H1 (cell line): ENCODE measurements around the gene UBE2G2. TPM values are rescaled to one million over a fixed set of nuclear protein-coding genes. Genes with fewer than 3 reads are reported as not detected.
A peak's percentile ranks its signal among the peaks of the same experiment; 100 is the strongest.

Experiments
- CTCF ChIA-PET: fragments of 300-600 bp; sonication (Branson Sonifier 250); formaldehyde crosslinking; loops from one replicate; lab custom pipeline; 2021; ENCODE audit not compliant: partially characterized antibody; lab: Charles Lee
- POLR2A ChIA-PET: fragments of 300-600 bp; sonication (Branson Sonifier 250); formaldehyde crosslinking; loops from one replicate; lab custom pipeline; 2021; ENCODE audit warnings: inconsistent platforms; ENCODE audit not compliant: partially characterized antibody; lab: Charles Lee
- DNase-seq, 2 experiments: peaks; one replicate each; pipeline versions ENCODE4 v3.0.0 to v3.0.0-alpha.2; 2010 to 2022; ENCODE audit warnings: low spot score in 2 of 2, low read depth in 1 of 2, mixed read lengths in 1 of 2
- FAIRE-seq: peaks from 2 replicates; lab custom pipeline; 2011; peaks lifted over from hg19 to GRCh38; lab: Jason Lieb, UNC
- H2AFZ ChIP-seq: 2 replicates; pipeline ENCODE4 v1.8.1; 2012; ENCODE audit warnings: low read length, inconsistent platforms
- H2AK5ac ChIP-seq: 2 replicates; pipeline ENCODE4 v1.6.1; 2013; ENCODE audit warnings: low read depth, low read length
- H2BK120ac ChIP-seq: replicated peaks from 2 replicates; pipeline ENCODE3; 2013; ENCODE audit warnings: low read depth, low read length, inconsistent platforms
- H2BK12ac ChIP-seq: 2 replicates; pipeline ENCODE4 v1.6.1; 2013; ENCODE audit warnings: low read depth, low read length
- H2BK15ac ChIP-seq: 2 replicates; pipeline ENCODE4 v1.6.1; 2013; ENCODE audit warnings: low read length
- H2BK20ac ChIP-seq: 2 replicates; pipeline ENCODE4 v1.6.1; 2013; ENCODE audit warnings: low read length
- H2BK5ac ChIP-seq: 2 replicates; pipeline ENCODE4 v1.6.1; 2013; ENCODE audit warnings: low read depth, low read length
- H3K14ac ChIP-seq: 2 replicates; pipeline ENCODE4 v1.6.1; 2013; ENCODE audit warnings: inconsistent platforms; ENCODE audit not compliant: insufficient read length
- H3K18ac ChIP-seq: 2 replicates; pipeline ENCODE4 v1.6.1; 2013; ENCODE audit warnings: low read length; ENCODE audit errors: extremely low read depth
- H3K23ac ChIP-seq: 2 replicates; pipeline ENCODE4 v1.6.1; 2013; ENCODE audit warnings: inconsistent platforms; ENCODE audit not compliant: insufficient read length
- H3K23me2 ChIP-seq: 2 replicates; pipeline ENCODE4 v1.6.1; 2013; ENCODE audit warnings: low read depth, low read length
- H3K27ac ChIP-seq: 2 replicates; pipeline ENCODE4 v1.6.1; 2011; ENCODE audit warnings: low read depth, low read length, inconsistent platforms
- H3K27me3 ChIP-seq, 4 experiments: replicated peaks in 1 of 4; 1 replicate in 1 of 4; 2 replicates in 3 of 4; pipeline versions ENCODE4 v1.6.1 to v1.8.1; 2011 to 2013; ENCODE audit warnings: low read length in 3 of 4, mild to moderate bottlenecking in 3 of 4, inconsistent platforms in 2 of 4, mixed read lengths in 2 of 4, moderate library complexity in 1 of 4; ENCODE audit not compliant: control insufficient read depth in 3 of 4, insufficient read depth in 3 of 4; ENCODE audit errors: extremely low read depth in 1 of 4
- H3K36me3 ChIP-seq, 4 experiments: 2 replicates each; pipeline versions ENCODE4 v1.6.1 to v1.8.1; 2011 to 2013; ENCODE audit warnings: mild to moderate bottlenecking in 4 of 4, low read length in 3 of 4, moderate library complexity in 2 of 4, control low read depth in 1 of 4, inconsistent platforms in 1 of 4; ENCODE audit not compliant: insufficient read depth in 4 of 4, control insufficient read depth in 2 of 4
- H3K4ac ChIP-seq: replicated peaks from 2 replicates; pipeline ENCODE3; 2013; ENCODE audit warnings: low read length, low read depth, mixed read lengths, inconsistent platforms; ENCODE audit not compliant: insufficient read length
- H3K4me1 ChIP-seq, 4 experiments: replicated peaks in 1 of 4; 1 replicate in 1 of 4; 2 replicates in 3 of 4; pipeline versions ENCODE4 v1.6.1 to v1.8.1; 2011 to 2013; ENCODE audit warnings: low read length in 3 of 4, inconsistent platforms in 2 of 4, mixed read lengths in 1 of 4; ENCODE audit not compliant: insufficient read depth in 4 of 4, control insufficient read depth in 3 of 4
- H3K4me2 ChIP-seq, 2 experiments: 2 replicates each; pipeline versions ENCODE4 v1.6.1 to v1.8.1; 2011 to 2013; ENCODE audit warnings: low read depth in 2 of 2, low read length in 2 of 2, control low read depth in 1 of 2, inconsistent platforms in 1 of 2, mild to moderate bottlenecking in 1 of 2; ENCODE audit not compliant: insufficient read depth in 1 of 2
- H3K4me3 ChIP-seq, 4 experiments: fragments of 200-600, 300-600 bp in 1 of 4; sonication (generic), shearing (Covaris generic), sonication (Bioruptor Twin) in 1 of 4; 2 replicates each; pipeline versions ENCODE4 v1.5.1 to v1.8.1; 2011 to 2016; ENCODE audit warnings: low read length in 4 of 4, low read depth in 3 of 4, control low read depth in 2 of 4, inconsistent platforms in 2 of 4, mild to moderate bottlenecking in 2 of 4, mixed read lengths in 1 of 4, moderate library complexity in 1 of 4; ENCODE audit not compliant: insufficient read depth in 2 of 4; ENCODE audit errors: extremely low read depth in 1 of 4
- H3K56ac ChIP-seq: replicated peaks from 2 replicates; pipeline ENCODE3; 2013; ENCODE audit warnings: low read depth, mild to moderate bottlenecking, mixed read lengths, low read length, inconsistent platforms; ENCODE audit not compliant: insufficient read length
- H3K79me1 ChIP-seq: 2 replicates; pipeline ENCODE4 v1.6.1; 2013; ENCODE audit warnings: low read depth, low read length, control low read depth
- H3K79me2 ChIP-seq, 2 experiments: 2 replicates each; pipeline versions ENCODE4 v1.6.1 to v1.8.1; 2012 to 2013; ENCODE audit warnings: low read length in 2 of 2, mild to moderate bottlenecking in 2 of 2, inconsistent platforms in 1 of 2; ENCODE audit not compliant: insufficient read depth in 2 of 2, control insufficient read depth in 1 of 2
- H3K9ac ChIP-seq, 4 experiments: replicated peaks in 1 of 4; 1 replicate in 1 of 4; 2 replicates in 3 of 4; pipeline versions ENCODE4 v1.6.1 to v1.8.1; 2011 to 2013; ENCODE audit warnings: low read depth in 3 of 4, low read length in 3 of 4, control low read depth in 2 of 4, mild to moderate bottlenecking in 2 of 4, moderate library complexity in 2 of 4, inconsistent platforms in 1 of 4; ENCODE audit errors: extremely low read depth in 1 of 4
- H3K9me3 ChIP-seq, 2 experiments: 2 replicates each; pipeline versions ENCODE4 v1.6.1 to v1.8.1; 2012 to 2013; ENCODE audit warnings: mild to moderate bottlenecking in 2 of 2, moderate library complexity in 2 of 2, control low read depth in 1 of 2, inconsistent platforms in 1 of 2, low read depth in 1 of 2, low read length in 1 of 2, mixed read lengths in 1 of 2; ENCODE audit not compliant: insufficient read depth in 2 of 2
- H4K20me1 ChIP-seq, 2 experiments: replicated peaks in 1 of 2; 2 replicates each; pipeline versions ENCODE3 to v1.8.1; 2011 to 2013; ENCODE audit warnings: inconsistent platforms in 2 of 2, low read length in 2 of 2, mild to moderate bottlenecking in 1 of 2; ENCODE audit not compliant: insufficient read depth in 2 of 2, control insufficient read depth in 1 of 2
- H4K5ac ChIP-seq: 2 replicates; pipeline ENCODE4 v1.6.1; 2013; ENCODE audit warnings: low read length, low read depth, mixed read lengths, inconsistent platforms; ENCODE audit not compliant: insufficient read length
- H4K8ac ChIP-seq: 2 replicates; pipeline ENCODE4 v1.8.0; 2013; ENCODE audit warnings: mild to moderate bottlenecking, moderate library complexity, low read length, inconsistent platforms; ENCODE audit not compliant: insufficient read depth; ENCODE audit errors: extremely low read depth
- H4K91ac ChIP-seq: replicated peaks from 2 replicates; pipeline ENCODE3; 2013; ENCODE audit warnings: low read length, mixed read lengths, inconsistent platforms; ENCODE audit not compliant: insufficient read length
- CTCF ChIP-seq, 3 experiments: IDR thresholded peaks; 1 replicate in 2 of 3; 2 replicates in 1 of 3; pipeline versions ENCODE4 v1.5.1 to v1.6.1; 2011; ENCODE audit warnings: low read length in 3 of 3, mild to moderate bottlenecking in 3 of 3, inconsistent platforms in 2 of 3, low read depth in 1 of 3, moderate library complexity in 1 of 3; ENCODE audit not compliant: insufficient read depth in 1 of 3; ENCODE audit errors: control extremely low read depth in 1 of 3
- POLR2A ChIP-seq, 2 experiments: IDR thresholded peaks; 1 replicate in 1 of 2; 2 replicates in 1 of 2; pipeline ENCODE4 v1.6.1; 2011; ENCODE audit warnings: low read depth in 2 of 2, low read length in 2 of 2, mild to moderate bottlenecking in 2 of 2; ENCODE audit errors: control extremely low read depth in 1 of 2
- RAD21 ChIP-seq, 2 experiments: IDR thresholded peaks in 1 of 2; conservative IDR thresholded peaks in 1 of 2; 2 replicates each; pipeline ENCODE4 v1.6.1; 2011; ENCODE audit warnings: low read depth in 2 of 2, low read length in 2 of 2, improper control_type of control experiment in 1 of 2, inconsistent platforms in 1 of 2, mild to moderate bottlenecking in 1 of 2, moderate library complexity in 1 of 2
- SIN3A ChIP-seq, 2 experiments: IDR thresholded peaks in 1 of 2; conservative IDR thresholded peaks in 1 of 2; 2 replicates each; pipeline ENCODE4 v1.6.1; 2011 to 2012; ENCODE audit warnings: low read length in 2 of 2, improper control_type of control experiment in 1 of 2, low read depth in 1 of 2, mild to moderate bottlenecking in 1 of 2
- SUZ12 ChIP-seq: fragments of 200-600 bp; sonication (generic); IDR thresholded peaks from 2 replicates; pipeline ENCODE4 v1.6.1; 2012; ENCODE audit warnings: mild to moderate bottlenecking, inconsistent platforms, low read length, moderate library complexity, mixed read lengths
- TAF1 ChIP-seq: IDR thresholded peaks from 2 replicates; pipeline ENCODE4 v1.6.1; 2011; ENCODE audit warnings: mild to moderate bottlenecking, low read depth, low read length
- WGBS, 2 experiments: shearing (Covaris generic) in 1 of 2; methylation state at CpG; one replicate each; pipeline versions ENCODE4 v1.1.6 to v1.1.7; 2013 to 2015; ENCODE audit warnings: low lambda C conversion rate in 2 of 2, mixed read lengths in 2 of 2, inconsistent platforms in 1 of 2, low coverage in 1 of 2, missing lambda C conversion rate in 1 of 2; ENCODE audit not compliant: insufficient replicate concordance in 2 of 2, insufficient coverage in 1 of 2, insufficient read length in 1 of 2; ENCODE audit errors: extremely low coverage in 1 of 2, missing lambda C conversion rate in 1 of 2; 5-methylcytosine and 5-hydroxymethylcytosine counted together
- polyA plus RNA-seq, 7 experiments: library from polyadenylated mRNA; depleted of rRNA in 3 of 7; stranded (reverse) in 5 of 7; unstranded in 2 of 7; fragments of >200 nt in 5 of 7; fragments of 200-250 nt in 2 of 7; gene quantifications; 1 replicate in 5 of 7; 2 replicates in 1 of 7; 4 replicates in 1 of 7; pipeline versions ENCODE4 v1.2.1 to v1.2.3, GENCODE V29; 2011 to 2013; ENCODE audit warnings: missing spikeins in 2 of 7, mixed read lengths in 2 of 7
- total RNA-seq: library from RNA; stranded (reverse); fragmentation: NEBNext Ultra II Directional; extraction: Animal tissue kit (Norgen Biotek cat#: 25700); gene quantifications from 2 replicates; pipeline ENCODE4 v1.2.1, GENCODE V29; 2021

Gene UBE2G2
- total and polyA plus RNA-seq, 2 of the 8 experiments (the other 6 are each of a cell fraction or from before 2014, with no cell fraction given) = 96.3 to 101 TPM

DNA sequence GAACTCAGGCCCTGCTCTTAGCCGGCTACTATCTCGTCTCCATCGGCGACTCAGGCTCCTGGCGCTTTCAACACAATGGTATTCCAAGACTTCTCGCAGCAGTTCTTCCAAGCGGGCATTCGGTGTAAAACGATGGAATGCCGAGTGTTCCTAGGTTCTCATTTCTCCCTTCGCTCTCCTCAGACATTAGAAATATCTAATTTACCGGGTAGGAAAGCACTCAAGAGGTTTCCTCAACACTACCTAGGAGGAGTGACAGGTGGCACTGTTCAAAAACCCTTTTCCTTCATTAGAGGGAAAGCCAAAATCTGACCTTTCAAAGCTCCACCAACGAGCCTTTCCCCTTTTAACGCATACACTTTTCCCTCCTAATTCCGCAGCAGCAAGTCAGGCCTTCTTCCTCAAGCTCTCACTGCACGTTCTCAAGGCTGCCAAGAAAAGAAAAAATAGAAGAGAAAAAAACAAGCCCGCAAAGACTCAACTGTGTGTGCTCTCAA lies 601 bp downstream of the UBE2G2 start:
- DNase-seq (no peak), FAIRE-seq (no peak)
- no peak overlapping the region for H2BK120ac ChIP-seq
- peak overlapping the region in 3 of 4 experiments; percentile 43 to 73 (median 53); a peak in 5 of 7 replicates for H3K9ac ChIP-seq
- no peak overlapping the region for H2AK5ac ChIP-seq
- 8% methylated on average over 16 of the region's 17 CpGs; no CpG with 5 or more reads in 1 of the 2 experiments for WGBS, 2 experiments
- H3K23me2 ChIP-seq = peaks cover 5% of the 10 kb centered on the region
- POLR2A ChIA-PET = interaction anchor here (0.6 to 8.0 kb wide), 19 partner anchors 9 to 308 kb away, joined by 3 to 72 read pairs (median 4); partner anchors contain the start of genes ITGB2, PTTG1IP and SUMO3
- no peak overlapping the region for H3K56ac ChIP-seq
- peak overlapping the region; percentile 59 to 93 (median 80) for H3K4me3 ChIP-seq
- H3K27ac ChIP-seq = peak overlapping the region; percentile 75; the same call in 1 of the 2 replicates
- H2BK15ac ChIP-seq = no peak overlapping the region
- peaks cover 13 to 52% of the 10 kb centered on the region in 2 experiments for H3K79me2 ChIP-seq
- CTCF ChIA-PET = interaction anchor here (0.8 to 2.5 kb wide), 18 partner anchors 8 to 319 kb away, joined by 3 to 8 read pairs (median 6); partner anchors contain the start of gene PTTG1IP
- H4K91ac ChIP-seq = no peak overlapping the region
- no peak overlapping the region for H3K23ac ChIP-seq
- no peak overlapping the region for H4K8ac ChIP-seq
- H2BK5ac ChIP-seq = no peak overlapping the region
- H3K9me3 ChIP-seq = no peaks in the 10 kb centered on the region
- no peak for TF ChIP-seq TAF1
- 0 out of 4 replicates have a peak, but pooled peaks of 1 of the 2 experiments have one; percentile 41 for TF ChIP-seq SIN3A (conservative IDR thresholded peaks at IDR 0.05 in 1 of 2, IDR thresholded peaks at IDR 0.05 in 1 of 2; ENCODE audit: low read depth in 1 of 2, low read length in 2 of 2)
- TF ChIP-seq RAD21 (IDR thresholded peaks at IDR 0.05 in 1 of 2, conservative IDR thresholded peaks at IDR 0.05 in 1 of 2; ENCODE audit: low read depth in 2 of 2, low read length in 2 of 2) = peak in 1 of 2 experiments; percentile 32; a peak in 2 of 4 replicates
- TF ChIP-seq POLR2A (IDR thresholded peaks at IDR 0.05; ENCODE audit: control extremely low read depth in 1 of 2, low read depth in 2 of 2, low read length in 2 of 2) = no peak
- TF ChIP-seq SUZ12 = no peak
- TF ChIP-seq CTCF (IDR thresholded peaks at IDR 0.05; ENCODE audit: control extremely low read depth in 1 of 3, insufficient read depth in 1 of 3, low read depth in 1 of 3, low read length in 3 of 3) = peak in 2 of 3 experiments; percentile 24 to 52; a peak in 2 of 4 replicates
- peaks cover 0 to 12% (median 1%) of the 10 kb centered on the region in 4 experiments; a peak in 3 of 7 replicates for H3K4me1 ChIP-seq
- H2AFZ ChIP-seq = no peak overlapping the region
- peak overlapping the region; percentile 81 to 88 for H3K4me2 ChIP-seq
- no peak overlapping the region for H3K4ac ChIP-seq
- H3K18ac ChIP-seq = no peak overlapping the region
- peaks cover 0 to 31% (median 18%) of the 10 kb centered on the region in 4 experiments; a peak in 7 of 8 replicates for H3K36me3 ChIP-seq
- no peak overlapping the region for H2BK20ac ChIP-seq
- H3K27me3 ChIP-seq = no peaks in the 10 kb centered on the region
- peaks cover 2% of the 10 kb centered on the region; the same call in 1 of the 2 replicates for H3K79me1 ChIP-seq
- no peak overlapping the region for H3K14ac ChIP-seq
- H4K5ac ChIP-seq = no peak overlapping the region
- H4K20me1 ChIP-seq = peaks cover 7 to 13% of the 10 kb centered on the region in 2 experiments
- H2BK12ac ChIP-seq = no peak overlapping the region
